ENCODE results near the gene RHOB.
"Not testable (repeated sequence)": the region's sequence is repeated elsewhere in the genome, so short reads cannot be mapped to it uniquely, and the experiment has no call there.

The RHOB gene

DNA sequence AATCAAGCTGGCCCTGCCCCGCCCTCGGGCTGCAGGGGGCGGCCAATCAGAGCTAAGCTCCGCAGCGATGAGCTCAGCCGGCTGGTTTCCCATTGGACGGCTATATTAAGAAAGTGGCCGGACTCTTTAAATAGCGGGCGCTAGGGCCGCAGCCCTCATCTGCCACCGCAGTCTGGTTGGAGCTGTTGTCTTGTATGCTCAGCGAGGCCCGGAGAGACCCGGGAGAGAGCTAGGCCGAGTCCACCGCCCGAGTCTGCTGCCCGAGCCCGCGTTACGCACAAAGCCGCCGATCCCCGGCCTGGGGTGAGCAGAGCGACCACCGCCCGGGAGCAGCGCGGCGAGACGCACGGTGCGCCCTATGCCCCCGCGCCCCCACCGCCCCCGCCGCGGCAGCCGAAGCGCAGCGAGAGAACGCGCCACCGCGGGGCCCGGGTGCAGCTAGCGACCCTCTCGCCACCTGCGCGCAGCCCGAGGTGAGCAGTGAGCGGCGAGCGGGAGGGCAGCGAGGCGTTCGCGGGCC is at the start of gene RHOB:
TSS of gene RHOB (plus strand) at position 158 of the 520 bp plus-strand sequence. CDS start 392 bp downstream, outside the sequence.
- peak; percentile 94 for DNase-seq

DNA sequence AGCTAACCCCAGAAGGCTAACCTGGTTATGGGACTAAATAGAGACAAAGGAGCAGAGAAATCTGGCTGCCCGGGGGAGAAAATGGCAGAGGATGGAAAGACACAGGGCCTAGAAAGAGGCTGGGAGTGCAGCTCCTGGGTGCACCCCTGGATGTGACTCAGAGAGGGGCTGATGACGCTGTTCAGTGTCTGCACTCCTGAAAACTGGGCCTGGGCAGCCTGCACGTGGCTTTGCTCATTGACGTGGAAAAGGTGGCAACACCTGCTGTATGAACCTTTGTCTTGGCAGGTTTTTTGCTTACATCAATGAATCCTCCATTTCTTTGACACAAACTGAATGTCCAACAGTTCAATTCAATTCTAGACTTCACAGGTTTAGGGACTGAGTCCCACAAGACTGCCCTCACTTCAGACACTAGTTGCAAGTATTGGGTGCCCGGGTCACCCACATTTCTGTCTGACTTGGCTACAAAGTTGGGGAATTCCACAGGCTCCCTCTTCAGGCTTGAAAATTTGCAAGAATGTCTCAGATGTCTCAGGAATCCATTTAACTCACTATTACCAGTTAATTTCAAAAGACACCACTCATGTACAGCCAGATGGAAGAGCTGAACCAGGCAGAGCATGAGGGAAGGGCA is 48.9 kb upstream of the RHOB start:
- no peak for DNase-seq

- DNase-seq, result no peak
These were observed 47.8 kb upstream of the RHOB start for GRCh38 chr2:20398956-20399567.

- no peak for DNase-seq
These were observed 46.6 kb upstream of the RHOB start for GRCh38 chr2:20400306-20400705.

- DNase-seq, result no peak
These were observed 45.9 kb upstream of the RHOB start for GRCh38 chr2:20400787-20401488.

DNA sequence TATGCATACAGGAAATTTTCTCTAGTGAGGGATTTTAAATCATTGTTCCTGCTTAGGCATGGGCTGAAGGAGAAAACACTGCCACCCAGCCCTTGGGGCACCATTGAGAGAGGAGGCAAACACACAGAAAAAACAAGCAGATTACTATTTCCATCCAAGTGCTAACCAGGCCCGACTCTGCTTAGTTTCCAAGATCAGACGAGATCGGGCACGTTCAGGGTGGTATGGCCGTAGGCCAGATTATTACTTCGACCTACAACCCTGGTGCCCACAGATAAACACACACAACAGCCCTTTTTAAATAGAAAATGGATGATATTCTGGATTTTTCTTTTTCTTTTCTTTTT is 45.4 kb upstream of the RHOB start:
- DNase-seq, result no peak

- no peak for DNase-seq
These were observed 43.0 kb upstream of the RHOB start for GRCh38 chr2:20403774-20404312.

GRCh38 chr2:20404950-20405349 is 41.9 kb upstream of the RHOB start:
- DNase-seq, result no peak

DNA sequence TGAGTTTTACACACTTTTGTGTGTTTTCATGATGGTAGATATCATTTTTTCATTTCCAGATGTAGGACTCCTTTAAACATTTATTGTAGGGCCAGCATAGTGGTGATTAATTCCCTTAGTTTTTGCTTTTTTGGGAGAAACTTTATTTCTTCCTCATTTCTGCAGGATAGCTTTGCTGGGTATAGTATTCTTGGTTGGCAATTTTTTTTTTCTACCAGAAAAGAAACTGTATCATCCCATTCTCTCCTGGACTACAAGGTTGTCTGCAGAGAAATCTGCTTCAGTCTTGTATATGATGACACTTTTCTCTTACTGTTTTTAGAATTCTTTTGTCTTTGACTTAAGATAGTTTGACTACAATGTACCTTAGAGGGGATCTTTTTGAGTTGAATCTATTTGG is 37.8 kb upstream of the RHOB start:
- DNase-seq, result no peak

- no peak for DNase-seq
These were observed 36.2 kb upstream of the RHOB start for GRCh38 chr2:20410556-20411277.

DNA sequence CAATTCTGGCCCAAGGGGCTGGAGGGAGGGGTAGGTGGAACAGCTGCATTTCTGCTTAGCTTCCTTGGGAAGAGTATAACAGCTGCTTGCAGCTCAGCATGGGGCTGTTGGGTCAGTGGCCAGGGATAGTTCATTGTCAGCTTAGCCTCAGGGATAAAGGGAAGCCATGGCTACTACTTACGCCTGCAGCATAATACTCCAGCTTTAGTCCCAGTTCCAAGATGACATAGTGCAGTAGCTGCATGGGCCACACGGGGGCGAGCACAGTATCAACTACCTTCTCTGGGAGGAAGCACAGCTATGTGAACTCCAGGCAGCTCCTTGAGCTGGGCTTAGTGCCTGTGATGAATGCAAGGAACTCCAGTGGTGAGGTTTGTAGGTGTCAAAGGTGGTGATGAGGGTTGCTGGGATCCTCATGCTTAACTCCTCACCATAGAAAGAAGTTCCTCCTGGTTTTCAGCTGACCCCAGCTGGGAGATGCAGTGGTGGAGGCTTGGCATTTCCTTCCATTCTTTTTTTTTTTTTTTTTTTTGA is 35.4 kb upstream of the RHOB start:
- DNase-seq, result no peak

DNA sequence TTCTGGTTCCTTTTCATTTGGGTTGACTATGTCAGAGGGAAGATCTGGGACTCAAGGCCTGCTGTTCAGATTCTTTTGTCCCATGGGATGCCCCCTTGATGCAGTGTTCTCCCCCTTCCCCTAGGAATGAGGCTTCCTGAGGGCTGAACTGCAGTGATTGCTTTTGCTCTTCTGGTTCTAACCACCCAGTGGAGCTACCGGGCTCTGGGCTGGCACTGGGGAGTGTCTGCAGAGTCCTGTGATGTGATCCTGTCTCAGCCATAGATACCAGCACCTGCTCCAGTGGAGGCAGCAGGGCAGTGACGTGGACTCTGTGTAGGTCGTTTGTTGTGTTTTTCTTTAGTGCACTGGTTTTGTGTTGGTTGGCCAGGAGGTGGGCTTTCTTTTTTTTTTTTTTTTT is 32.1 kb upstream of the RHOB start:
- DNase-seq, result no peak

DNA sequence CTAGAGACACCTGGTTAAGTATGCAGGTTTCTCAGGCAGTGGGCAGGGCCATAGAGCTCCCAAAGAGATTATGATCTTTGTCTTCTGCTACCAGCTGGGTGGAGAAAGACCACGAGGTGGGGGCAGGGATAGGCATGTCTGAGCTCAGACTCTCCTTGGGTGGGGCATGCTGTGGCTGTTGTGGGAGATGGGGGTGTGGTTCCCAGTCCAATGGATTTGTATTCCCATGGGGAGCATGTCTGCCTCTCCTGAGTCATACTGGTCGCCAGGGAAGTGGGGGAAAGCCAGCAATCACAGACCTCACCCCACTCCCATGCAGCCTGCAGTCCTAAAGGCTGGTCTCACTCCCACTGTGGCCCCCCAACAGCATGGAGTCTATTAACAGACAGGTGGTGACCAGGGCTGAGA is 31.4 kb upstream of the RHOB start:
- no peak for DNase-seq

DNA sequence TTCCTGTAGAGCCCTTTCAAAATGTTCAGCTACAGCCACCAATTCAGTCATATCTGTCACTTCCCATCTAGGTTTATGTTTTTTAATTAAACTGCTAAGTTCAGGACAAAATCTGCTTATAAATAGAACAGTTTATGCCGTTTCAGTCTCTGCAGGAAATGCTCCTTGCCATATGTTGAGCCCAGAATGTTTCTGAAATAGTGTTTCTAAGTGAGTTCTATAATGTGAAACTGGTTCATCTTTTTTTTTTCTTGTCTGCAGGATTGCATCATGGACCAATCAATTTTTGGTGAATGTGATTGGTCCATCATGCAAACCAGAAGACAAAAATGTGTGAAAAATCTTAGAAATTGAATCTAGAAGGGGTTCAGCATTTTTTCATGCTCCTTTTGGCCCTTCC is 30.2 kb upstream of the RHOB start:
- no peak for DNase-seq

DNA sequence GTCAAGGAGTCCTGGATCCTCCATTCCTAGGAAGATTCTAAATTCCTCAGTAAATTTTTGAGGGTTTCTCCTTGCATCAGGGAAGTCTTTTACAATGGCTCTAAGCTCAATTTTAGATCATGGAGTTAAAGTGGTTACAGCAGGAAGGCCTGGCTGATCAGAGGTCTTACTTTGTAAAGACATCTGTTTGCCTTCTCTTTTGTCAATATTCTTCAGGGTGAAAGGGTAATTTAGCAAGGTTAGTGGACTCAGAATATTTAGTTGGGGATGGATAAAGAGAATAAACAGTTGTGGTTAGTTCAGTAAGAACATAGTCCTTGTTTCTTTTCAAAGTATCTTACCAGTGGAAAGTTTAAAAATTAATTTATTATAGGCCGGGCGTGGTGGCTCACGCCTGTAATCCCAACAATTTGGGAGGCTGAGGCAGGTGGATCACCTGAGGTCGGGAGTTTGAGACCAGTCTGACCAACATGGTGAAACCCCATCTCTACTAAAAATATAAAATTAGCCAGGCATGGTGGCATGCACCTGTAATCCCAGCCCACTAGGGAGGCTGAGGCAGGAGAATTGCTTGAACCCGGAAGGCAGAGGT is 29.5 kb upstream of the RHOB start:
- DNase-seq, result not testable (repeated sequence)

GRCh38 chr2:20418519-20418918 is 28.4 kb upstream of the RHOB start:
- no peak for DNase-seq

DNA sequence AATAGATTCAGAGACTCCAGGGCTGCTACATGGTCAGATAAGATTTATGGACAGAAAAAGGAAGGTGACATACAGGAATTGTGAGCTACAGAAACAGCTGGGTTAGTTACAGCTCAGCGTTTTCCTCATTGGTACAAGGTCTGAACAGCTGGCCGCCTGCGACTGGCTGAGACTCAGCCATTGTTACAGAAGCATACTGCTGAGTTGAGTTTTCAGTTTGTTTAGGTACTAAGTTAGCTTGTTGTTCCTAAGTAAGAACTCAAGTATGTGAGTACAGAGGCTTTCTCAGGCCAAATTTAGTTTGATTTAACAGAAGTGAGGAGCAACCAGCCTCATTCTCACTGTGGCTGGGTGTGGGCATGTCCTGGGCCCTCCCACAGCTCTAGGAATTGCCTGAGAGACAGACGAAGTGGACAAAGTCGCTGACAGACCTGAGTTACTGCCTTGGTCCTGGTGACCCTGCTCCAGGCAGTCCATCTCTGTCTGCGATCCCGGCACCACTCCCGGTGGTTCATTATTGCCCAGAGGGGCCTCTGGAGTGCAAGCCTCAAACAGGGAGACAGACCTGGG is 27.8 kb upstream of the RHOB start:
- DNase-seq, result no peak

DNA sequence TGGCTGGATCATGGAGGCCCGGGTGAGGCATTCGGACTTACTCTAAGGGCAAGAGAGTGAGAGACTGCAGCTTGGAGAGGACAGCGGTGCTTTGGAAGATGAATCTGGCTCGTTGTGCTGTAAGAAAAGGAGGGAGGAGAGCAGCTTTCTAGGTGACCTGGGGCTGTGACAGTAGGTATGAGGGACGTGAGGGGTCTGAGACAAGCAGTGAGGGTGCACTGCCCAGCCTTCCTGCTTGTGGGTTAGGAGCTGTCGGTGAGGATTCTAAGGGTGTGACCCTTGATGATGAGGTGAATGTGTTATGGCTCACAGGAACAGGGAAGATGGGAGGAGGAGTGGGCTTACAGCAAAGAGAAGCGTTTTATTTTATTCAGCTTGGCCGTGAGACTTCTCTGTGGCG is 27.1 kb upstream of the RHOB start:
- no peak for DNase-seq

DNA sequence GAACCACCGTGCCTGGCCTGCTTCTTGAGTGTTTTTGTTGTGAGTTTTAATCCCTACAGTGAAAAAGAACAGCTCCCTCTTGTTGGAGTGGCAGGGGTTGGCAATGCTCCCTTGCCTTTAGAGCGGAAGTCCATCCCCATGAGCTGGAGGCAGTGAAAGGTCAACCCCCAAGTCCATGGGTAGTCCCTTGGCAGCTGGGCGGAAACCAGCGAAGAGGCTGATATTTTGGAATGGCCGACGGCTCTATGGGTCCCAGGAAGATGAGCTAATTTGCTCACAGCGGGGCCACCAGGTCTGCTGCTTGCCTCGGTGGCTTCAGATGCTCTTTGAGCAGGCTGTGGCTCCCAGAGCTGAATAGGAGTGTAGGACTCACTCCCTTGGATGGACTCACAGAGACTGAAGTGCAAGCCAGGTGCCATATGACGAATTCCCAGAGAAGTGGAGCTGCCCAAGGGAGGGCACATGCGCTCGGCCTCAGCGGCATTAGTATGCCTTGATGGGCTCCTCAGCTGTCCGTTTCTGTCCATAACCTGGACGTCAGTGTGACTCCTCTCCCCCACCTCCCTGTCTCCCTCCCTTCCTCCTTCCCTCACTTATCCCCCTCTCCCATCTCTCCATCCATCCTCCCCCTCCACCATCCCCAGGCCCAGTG is 25.4 kb upstream of the RHOB start:
- DNase-seq, result no peak

DNA sequence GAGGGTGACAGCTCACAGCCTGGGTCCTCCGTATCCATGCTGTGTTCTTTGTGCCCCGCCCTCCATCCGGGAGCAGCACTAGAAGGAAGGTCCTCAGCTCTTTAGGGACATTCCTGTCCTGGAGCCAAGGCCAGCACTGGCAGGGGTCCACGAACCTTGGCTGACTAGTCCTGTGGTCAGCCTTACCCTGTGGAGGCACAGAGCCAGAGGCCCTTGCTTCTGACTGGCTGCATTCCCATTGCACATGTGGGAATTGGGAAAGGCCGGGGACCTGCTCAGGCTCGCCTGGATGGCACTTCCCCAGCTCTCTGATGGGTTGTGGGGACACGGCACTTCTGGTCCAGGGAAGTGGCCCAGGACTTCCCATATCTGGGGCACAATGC is 24.9 kb upstream of the RHOB start:
- DNase-seq, result no peak

- DNase-seq, result no peak
These were observed 24.2 kb upstream of the RHOB start for GRCh38 chr2:20422402-20423271.

Measured in NCI-H1417 treated with DMSO at 0.1 percent for 48 hours (cell line).